Measurements from ENCODE around the gene GREM1.

Gene GREM1

GRCh38 chr15:32717426-32718226 lies at the start of gene GREM1:
TSS of gene GREM1 (plus strand) at chr15:32718004. CDS start at chr15:32730691, 12,687 bp downstream.
- no peak for DNase-seq (ENCODE audit: low read depth)

GRCh38 chr15:32668942-32669341 lies 48.9 kb upstream of the GREM1 start:
- DNase-seq (ENCODE audit: low read depth) = no peak

- DNase-seq (ENCODE audit: low read depth) = no peak
Observed at GRCh38 chr15:32669896-32670611, 47.8 kb upstream of the GREM1 start.

- DNase-seq (ENCODE audit: low read depth) = no peak
Observed at GRCh38 chr15:32670623-32671022, 47.2 kb upstream of the GREM1 start.

- no peak for DNase-seq (ENCODE audit: low read depth)
Observed at GRCh38 chr15:32671339-32672325, 46.2 kb upstream of the GREM1 start.

GRCh38 chr15:32674681-32675080 lies 43.1 kb upstream of the GREM1 start:
- no peak for DNase-seq (ENCODE audit: low read depth)

GRCh38 chr15:32675466-32675865 lies 42.3 kb upstream of the GREM1 start:
- no peak for DNase-seq (ENCODE audit: low read depth)

GRCh38 chr15:32676169-32676568 lies 41.6 kb upstream of the GREM1 start:
- no peak for DNase-seq (ENCODE audit: low read depth)

- DNase-seq (ENCODE audit: low read depth) = no peak
Observed at GRCh38 chr15:32677238-32677750, 40.5 kb upstream of the GREM1 start.

GRCh38 chr15:32679298-32679690 lies 38.5 kb upstream of the GREM1 start:
- DNase-seq (ENCODE audit: low read depth) = no peak

GRCh38 chr15:32682569-32682968 lies 35.2 kb upstream of the GREM1 start:
- no peak for DNase-seq (ENCODE audit: low read depth)

- no peak for DNase-seq (ENCODE audit: low read depth)
Observed at GRCh38 chr15:32682977-32683630, 34.7 kb upstream of the GREM1 start.

GRCh38 chr15:32683906-32684584 lies 33.8 kb upstream of the GREM1 start:
- no peak for DNase-seq (ENCODE audit: low read depth)

- no peak for DNase-seq (ENCODE audit: low read depth)
Observed at GRCh38 chr15:32685576-32685975, 32.2 kb upstream of the GREM1 start.

- DNase-seq (ENCODE audit: low read depth) = no peak
Observed at GRCh38 chr15:32687556-32687955, 30.2 kb upstream of the GREM1 start.

GRCh38 chr15:32688151-32688639 lies 29.6 kb upstream of the GREM1 start:
- no peak for DNase-seq (ENCODE audit: low read depth)

- DNase-seq (ENCODE audit: low read depth) = no peak
Observed at GRCh38 chr15:32690941-32691688, 26.7 kb upstream of the GREM1 start.

GRCh38 chr15:32691689-32692038 lies 26.1 kb upstream of the GREM1 start:
- DNase-seq (ENCODE audit: low read depth) = no peak

GRCh38 chr15:32692286-32692685 lies 25.5 kb upstream of the GREM1 start:
- no peak for DNase-seq (ENCODE audit: low read depth)
